NCI-H748 treated with DMSO at 0.1 percent for 48 hours (cell line): ENCODE results near the gene AQP3.
"Not testable (repeated sequence)": the region's sequence is repeated elsewhere in the genome, so short reads cannot be mapped to it uniquely, and the experiment has no call there.

Experiments used
- DNase-seq: peaks from one replicate; lab custom pipeline; 2025; lab: John Stamatoyannopoulos, UW

The AQP3 gene

GRCh38 chr9:33414268-33414667, 33.1 kb downstream of the AQP3 start:
- no peak for DNase-seq

DNA sequence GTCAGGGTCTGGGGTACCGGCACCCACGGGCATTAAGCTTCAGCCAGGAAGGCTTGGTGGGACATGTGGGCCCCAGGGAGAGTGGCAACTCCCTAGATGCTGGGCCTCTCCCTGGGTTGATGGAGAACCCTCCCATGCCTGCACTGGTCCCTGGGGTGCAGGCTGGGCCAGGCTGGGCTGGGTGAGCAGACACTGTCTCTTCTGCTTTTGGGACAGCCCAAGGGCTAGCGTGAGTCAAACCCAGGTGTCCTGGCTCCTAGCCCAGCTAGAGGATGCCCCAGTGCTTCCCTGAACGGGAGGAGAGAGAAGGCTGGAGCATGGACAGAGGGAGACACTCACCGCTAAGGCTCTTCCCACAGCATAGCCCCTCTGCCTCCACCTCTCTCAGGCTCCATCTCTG, 39.3 kb downstream of the AQP3 start:
- no peak for DNase-seq

GRCh38 chr9:33407061-33407460, 40.3 kb downstream of the AQP3 start:
- DNase-seq = no peak

DNA sequence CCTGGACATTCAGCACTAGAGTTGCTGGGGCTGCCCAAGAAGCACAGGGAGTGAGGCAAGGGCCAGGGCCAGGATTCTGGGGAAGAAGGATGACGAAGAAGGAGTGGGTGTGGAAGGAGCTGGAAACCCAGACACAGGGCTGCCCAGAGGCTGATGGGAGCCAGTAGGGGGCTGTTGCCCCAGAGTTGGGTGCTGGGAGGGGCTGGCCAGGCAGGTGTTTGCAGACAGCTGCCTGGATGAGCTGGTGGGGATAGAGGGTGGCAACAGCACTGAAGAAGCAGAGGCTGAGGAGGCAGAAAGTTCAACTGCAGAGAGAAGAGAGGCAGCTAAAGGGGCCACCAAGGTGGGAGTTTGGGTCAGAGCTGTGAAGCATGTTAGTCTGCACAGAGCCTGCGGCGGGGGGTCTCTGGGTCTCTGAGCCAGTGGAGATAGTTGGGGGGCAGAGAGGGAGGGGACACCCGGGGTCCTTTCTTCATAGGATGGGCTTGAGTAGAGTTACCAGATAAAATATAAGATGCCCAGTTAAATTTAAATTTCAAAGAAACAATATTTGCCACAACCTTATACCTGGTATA, 42.5 kb downstream of the AQP3 start:
- no peak for DNase-seq

- DNase-seq = no peak
Observed at GRCh38 chr9:33403941-33404787, 43.2 kb downstream of the AQP3 start.

GRCh38 chr9:33402371-33402770, 45.0 kb downstream of the AQP3 start, which contains the start of gene AQP7:
AQP7 (minus strand) TSS chr9:33402568; CDS start chr9:33401262, 1,306 bp downstream.
- DNase-seq = not testable (repeated sequence)

- not testable (repeated sequence) for DNase-seq
Observed at GRCh38 chr9:33401809-33402208, 45.6 kb downstream of the AQP3 start.

DNA sequence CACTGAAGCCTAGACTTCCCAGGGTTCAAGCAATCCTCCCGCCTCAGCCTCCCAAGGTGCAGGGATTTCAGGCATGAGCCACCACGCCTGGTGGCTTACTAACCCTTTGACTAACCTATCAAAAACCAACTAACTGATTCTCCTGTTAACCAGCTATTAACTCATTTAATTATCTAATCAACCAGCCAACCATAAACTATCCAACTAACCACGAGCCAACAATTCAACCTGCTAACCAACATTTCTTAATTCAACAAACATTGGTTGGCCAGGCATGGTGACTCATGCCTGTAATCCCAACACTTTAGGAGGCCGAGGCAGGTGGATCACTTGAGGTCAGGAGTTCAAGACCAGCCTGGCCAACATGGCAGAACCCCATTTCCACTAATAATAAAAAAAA, 48.3 kb downstream of the AQP3 start:
- DNase-seq = not testable (repeated sequence)

GRCh38 chr9:33397801-33398200, 49.6 kb downstream of the AQP3 start:
- DNase-seq = not testable (repeated sequence)

GRCh38 chr9:33395159-33395879, 52.1 kb downstream of the AQP3 start:
- DNase-seq = not testable (repeated sequence)

GRCh38 chr9:33393986-33394385, 53.4 kb downstream of the AQP3 start:
- DNase-seq = not testable (repeated sequence)

GRCh38 chr9:33393581-33393980, 53.8 kb downstream of the AQP3 start:
- DNase-seq = no peak

DNA sequence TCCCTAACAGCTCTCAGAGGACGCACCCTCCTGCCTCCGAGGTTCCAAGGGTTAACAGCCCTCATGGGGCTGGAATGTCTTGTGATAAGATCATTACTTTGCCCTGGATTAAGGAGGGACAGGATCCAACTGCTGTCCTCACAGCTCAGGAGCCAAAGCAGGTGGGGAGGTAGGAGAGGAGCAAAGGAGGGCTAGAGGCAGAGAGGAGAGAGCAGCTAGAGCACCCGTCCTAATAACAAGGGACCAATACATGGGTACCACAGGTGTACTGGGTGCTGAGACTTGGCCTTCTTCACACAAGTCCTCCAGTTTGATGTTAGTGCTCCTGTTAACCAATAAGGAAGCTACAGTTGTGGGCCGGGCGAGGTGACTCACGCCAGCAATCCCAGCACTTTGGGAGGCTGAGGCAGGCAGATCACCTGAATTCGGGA, 54.8 kb downstream of the AQP3 start:
- not testable (repeated sequence) for DNase-seq
